Hepatocyte (in vitro differentiated cells): Measurements from ENCODE around the gene RGS1.

Source experiments
- EZH2 ChIP-seq: fragments of 200-600 bp; sonication (generic); IDR thresholded peaks from 2 replicates; pipeline ENCODE4 v1.6.1; 2016; ENCODE audit warnings: antibody characterized with exemption, mild to moderate bottlenecking, borderline replicate concordance
- TF ChIP-seq, protein P1 (sequence below): fragments of 200-600 bp; sonication (generic); IDR thresholded peaks from 2 replicates; pipeline ENCODE4 v1.5.1; 2016; ENCODE audit warnings: antibody characterized with exemption, mild to moderate bottlenecking; ENCODE audit not compliant: poor library complexity

DNA sequence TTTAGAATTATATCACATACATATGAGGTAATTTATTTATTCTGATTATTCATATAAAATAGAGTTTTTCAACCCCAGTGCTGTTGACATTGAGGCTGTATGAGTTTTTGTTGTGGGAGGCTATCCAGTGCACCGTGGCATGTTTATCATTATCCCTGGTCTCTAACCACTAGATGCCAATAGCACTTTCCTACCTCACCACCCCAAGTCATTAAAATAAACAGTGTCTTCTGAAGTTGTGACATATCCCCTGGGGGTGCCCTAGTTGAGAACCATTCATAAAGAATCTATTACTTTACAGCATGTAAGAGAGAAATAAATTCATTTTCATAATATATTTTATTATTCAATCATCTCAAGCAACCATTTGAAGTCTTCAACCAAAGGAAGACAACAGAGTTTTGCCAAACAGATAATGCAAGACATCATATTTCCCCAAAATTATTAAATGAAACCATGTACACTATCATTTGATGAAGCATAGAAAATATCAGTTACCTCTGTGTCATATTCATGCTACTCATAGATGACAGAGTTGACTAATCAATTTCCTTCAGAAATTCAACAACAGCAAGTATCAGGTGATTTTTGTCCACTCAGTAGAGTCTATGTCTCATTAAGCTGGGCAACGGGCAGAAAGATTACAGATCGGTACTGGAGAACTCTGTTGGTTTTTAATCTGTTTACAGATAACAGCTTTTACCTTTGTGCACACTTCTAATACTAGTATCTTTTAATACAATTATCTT, 39.5 kb upstream of the RGS1 start:
- TF ChIP-seq, protein P1, sequence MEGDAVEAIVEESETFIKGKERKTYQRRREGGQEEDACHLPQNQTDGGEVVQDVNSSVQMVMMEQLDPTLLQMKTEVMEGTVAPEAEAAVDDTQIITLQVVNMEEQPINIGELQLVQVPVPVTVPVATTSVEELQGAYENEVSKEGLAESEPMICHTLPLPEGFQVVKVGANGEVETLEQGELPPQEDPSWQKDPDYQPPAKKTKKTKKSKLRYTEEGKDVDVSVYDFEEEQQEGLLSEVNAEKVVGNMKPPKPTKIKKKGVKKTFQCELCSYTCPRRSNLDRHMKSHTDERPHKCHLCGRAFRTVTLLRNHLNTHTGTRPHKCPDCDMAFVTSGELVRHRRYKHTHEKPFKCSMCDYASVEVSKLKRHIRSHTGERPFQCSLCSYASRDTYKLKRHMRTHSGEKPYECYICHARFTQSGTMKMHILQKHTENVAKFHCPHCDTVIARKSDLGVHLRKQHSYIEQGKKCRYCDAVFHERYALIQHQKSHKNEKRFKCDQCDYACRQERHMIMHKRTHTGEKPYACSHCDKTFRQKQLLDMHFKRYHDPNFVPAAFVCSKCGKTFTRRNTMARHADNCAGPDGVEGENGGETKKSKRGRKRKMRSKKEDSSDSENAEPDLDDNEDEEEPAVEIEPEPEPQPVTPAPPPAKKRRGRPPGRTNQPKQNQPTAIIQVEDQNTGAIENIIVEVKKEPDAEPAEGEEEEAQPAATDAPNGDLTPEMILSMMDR = no peak
- no peak for TF ChIP-seq EZH2
